Peyer's patch (tissue), 4 donors: ENCODE results near the gene PKN2.

ENCODE experiments used
- CTCF ChIP-seq, 6 experiments: fragments of 450-650 bp in 4 of 6; fragments of 200-600 bp in 2 of 6; sonication (generic) in 1 of 6; IDR thresholded peaks; one replicate each; pipeline ENCODE4 v1.5.1; 2017 to 2019; ENCODE audit warnings: antibody characterized with exemption in 6 of 6, mild to moderate bottlenecking in 3 of 6, moderate library complexity in 1 of 6
- POLR2A ChIP-seq, 2 donors: fragments of 450-650 bp; IDR thresholded peaks; one replicate each; pipeline ENCODE4 v1.5.1; 2017; ENCODE audit warnings: antibody characterized with exemption in 2 of 2, mild to moderate bottlenecking in 2 of 2, moderate library complexity in 2 of 2

- no peak for TF ChIP-seq CTCF (IDR thresholded peaks at IDR 0.05)
- TF ChIP-seq POLR2A (IDR thresholded peaks at IDR 0.05), result no peak
Observed at GRCh38 chr1:88645886-88646285, 38.2 kb upstream of the PKN2 start.
